Astrocyte (in vitro differentiated cells and primary cell): ENCODE data around the gene GALNT18. TPM values are rescaled to one million over a fixed set of nuclear protein-coding genes. Genes with fewer than 3 reads are reported as not detected.

ENCODE experiments used
- DNase-seq: peaks from one replicate; pipeline ENCODE4 v3.0.0-alpha.2; 2010; ENCODE audit warnings: low read depth
- FAIRE-seq: peaks from 2 replicates; lab custom pipeline; 2011; peaks lifted over from hg19 to GRCh38; lab: Jason Lieb, UNC
- H2AFZ ChIP-seq: 2 replicates; pipeline ENCODE4 v1.6.0; 2012; ENCODE audit warnings: low read depth, low read length, inconsistent platforms
- H3K27ac ChIP-seq: 2 replicates; pipeline ENCODE4 v1.5.1; 2011; ENCODE audit warnings: low read depth, low read length, inconsistent platforms
- H3K27me3 ChIP-seq: 2 replicates; pipeline ENCODE4 v1.6.0; 2011; ENCODE audit warnings: low read length, inconsistent platforms; ENCODE audit not compliant: insufficient read depth
- H3K36me3 ChIP-seq: 2 replicates; pipeline ENCODE4 v1.5.1; 2011; ENCODE audit warnings: low read length, inconsistent platforms; ENCODE audit not compliant: insufficient read depth
- H3K4me1 ChIP-seq: 2 replicates; pipeline ENCODE4 v1.5.1; 2011; ENCODE audit warnings: low read length, inconsistent platforms; ENCODE audit not compliant: insufficient read depth
- H3K4me2 ChIP-seq: 2 replicates; pipeline ENCODE4 v1.6.0; 2012; ENCODE audit warnings: low read length, inconsistent platforms
- H3K4me3 ChIP-seq: 2 replicates; pipeline ENCODE4 v1.5.1; 2011; ENCODE audit warnings: low read depth, mild to moderate bottlenecking, low read length, inconsistent platforms; ENCODE audit not compliant: insufficient read depth
- H3K79me2 ChIP-seq: 2 replicates; pipeline ENCODE4 v1.6.0; 2012; ENCODE audit warnings: mild to moderate bottlenecking, low read length, inconsistent platforms; ENCODE audit not compliant: insufficient read depth
- H3K9ac ChIP-seq: 2 replicates; pipeline ENCODE4 v1.6.0; 2012; ENCODE audit warnings: mild to moderate bottlenecking, low read length, inconsistent platforms
- H3K9me3 ChIP-seq: 2 replicates; pipeline ENCODE4 v1.5.1; 2012; ENCODE audit warnings: low read depth, mild to moderate bottlenecking, low read length, inconsistent platforms; ENCODE audit not compliant: insufficient read depth
- H4K20me1 ChIP-seq: 2 replicates; pipeline ENCODE4 v1.6.0; 2012; ENCODE audit warnings: low read length, inconsistent platforms; ENCODE audit not compliant: insufficient read depth
- H3K27ac Mint-ChIP-seq: one replicate; pipeline ENCODE4 v1.8.0; 2021; ENCODE audit warnings: mild to moderate bottlenecking, mixed read lengths; ENCODE audit not compliant: unreplicated experiment
- H3K27me3 Mint-ChIP-seq: one replicate; pipeline ENCODE4 v1.8.0; 2021; ENCODE audit warnings: low read depth, mixed read lengths; ENCODE audit not compliant: unreplicated experiment
- H3K36me3 Mint-ChIP-seq: one replicate; pipeline ENCODE4 v1.8.0; 2021; ENCODE audit warnings: low read depth, mixed read lengths; ENCODE audit not compliant: unreplicated experiment
- H3K4me1 Mint-ChIP-seq: one replicate; pipeline ENCODE4 v1.8.0; 2021; ENCODE audit warnings: low read depth, mixed read lengths; ENCODE audit not compliant: unreplicated experiment
- H3K4me3 Mint-ChIP-seq: one replicate; pipeline ENCODE4 v1.8.0; 2021; ENCODE audit warnings: mild to moderate bottlenecking, moderate library complexity, mixed read lengths; ENCODE audit not compliant: unreplicated experiment
- H3K9me3 Mint-ChIP-seq: one replicate; pipeline ENCODE4 v1.8.0; 2021; ENCODE audit warnings: mild to moderate bottlenecking, mixed read lengths; ENCODE audit not compliant: unreplicated experiment
- EZH2 ChIP-seq: IDR thresholded peaks from 2 replicates; pipeline ENCODE4 v1.6.1; 2012; ENCODE audit warnings: mild to moderate bottlenecking, low read length, inconsistent platforms; ENCODE audit not compliant: insufficient read depth
- total RNA-seq: library from RNA; stranded (reverse); gene quantifications from 2 replicates; pipeline ENCODE4 v1.2.1, GENCODE V29; 2021
- TF ChIP-seq, protein P1 (sequence below): IDR thresholded peaks from 2 replicates; pipeline ENCODE4 v1.5.1; 2011; ENCODE audit warnings: low read depth, mild to moderate bottlenecking, inconsistent platforms, low read length, moderate library complexity; ENCODE audit not compliant: insufficient read depth

Gene GALNT18
- total RNA-seq, 1 donor from 2014 or later, result 6.5 TPM

- DNase-seq (no peak), FAIRE-seq (no peak)
- H3K4me2 ChIP-seq, result no peak overlapping the region
- no peaks in the 10 kb centered on the region for H4K20me1 ChIP-seq
- H3K79me2 ChIP-seq, result no peaks in the 10 kb centered on the region
- H3K36me3 ChIP-seq, result no peaks in the 10 kb centered on the region
- peaks cover 5% of the 10 kb centered on the region for H3K4me1 ChIP-seq
- H3K27ac Mint-ChIP-seq, result no peak overlapping the region
- no peak overlapping the region for H3K27ac ChIP-seq
- peaks cover 20% of the 10 kb centered on the region for H3K4me1 Mint-ChIP-seq
- H3K27me3 Mint-ChIP-seq, result no peaks in the 10 kb centered on the region
- TF ChIP-seq, protein P1, sequence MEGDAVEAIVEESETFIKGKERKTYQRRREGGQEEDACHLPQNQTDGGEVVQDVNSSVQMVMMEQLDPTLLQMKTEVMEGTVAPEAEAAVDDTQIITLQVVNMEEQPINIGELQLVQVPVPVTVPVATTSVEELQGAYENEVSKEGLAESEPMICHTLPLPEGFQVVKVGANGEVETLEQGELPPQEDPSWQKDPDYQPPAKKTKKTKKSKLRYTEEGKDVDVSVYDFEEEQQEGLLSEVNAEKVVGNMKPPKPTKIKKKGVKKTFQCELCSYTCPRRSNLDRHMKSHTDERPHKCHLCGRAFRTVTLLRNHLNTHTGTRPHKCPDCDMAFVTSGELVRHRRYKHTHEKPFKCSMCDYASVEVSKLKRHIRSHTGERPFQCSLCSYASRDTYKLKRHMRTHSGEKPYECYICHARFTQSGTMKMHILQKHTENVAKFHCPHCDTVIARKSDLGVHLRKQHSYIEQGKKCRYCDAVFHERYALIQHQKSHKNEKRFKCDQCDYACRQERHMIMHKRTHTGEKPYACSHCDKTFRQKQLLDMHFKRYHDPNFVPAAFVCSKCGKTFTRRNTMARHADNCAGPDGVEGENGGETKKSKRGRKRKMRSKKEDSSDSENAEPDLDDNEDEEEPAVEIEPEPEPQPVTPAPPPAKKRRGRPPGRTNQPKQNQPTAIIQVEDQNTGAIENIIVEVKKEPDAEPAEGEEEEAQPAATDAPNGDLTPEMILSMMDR, result no peak
- TF ChIP-seq EZH2, result no peak
- no peaks in the 10 kb centered on the region for H3K9me3 ChIP-seq
- peaks cover 9% of the 10 kb centered on the region for H3K27me3 ChIP-seq
- H3K4me3 Mint-ChIP-seq, result no peak overlapping the region
- no peak overlapping the region for H2AFZ ChIP-seq
- H3K9ac ChIP-seq, result no peak overlapping the region
- peaks cover 4% of the 10 kb centered on the region for H3K36me3 Mint-ChIP-seq
- H3K9me3 Mint-ChIP-seq, result peaks cover 3% of the 10 kb centered on the region
- H3K4me3 ChIP-seq, result no peak overlapping the region
These were observed 16.6 kb downstream of the GALNT18 start for GRCh38 chr11:11605181-11605580.

GRCh38 chr11:11604370-11604990, 17.3 kb downstream of the GALNT18 start:
- Mint-ChIP-seq H3K36me3 (peaks cover 4% of the 10 kb centered on the region), H3K27ac (no peak overlapping the region), H3K9me3 (peaks cover 3% of the 10 kb centered on the region), H3K4me3 (no peak overlapping the region), H3K27me3 (no peaks in the 10 kb centered on the region), H3K4me1 (peaks cover 19% of the 10 kb centered on the region)
- Histone ChIP-seq H3K9me3 (no peaks in the 10 kb centered on the region), H3K4me3 (no peak overlapping the region), H3K4me1 (peaks cover 5% of the 10 kb centered on the region), H3K27me3 (peaks cover 9% of the 10 kb centered on the region), H2AFZ (no peak overlapping the region), H4K20me1 (no peaks in the 10 kb centered on the region), H3K36me3 (no peaks in the 10 kb centered on the region), H3K9ac (no peak overlapping the region), H3K79me2 (no peaks in the 10 kb centered on the region), H3K27ac (no peak overlapping the region), H3K4me2 (no peak overlapping the region)
- DNase-seq (no peak), FAIRE-seq (no peak)
- TF ChIP-seq, protein P1, result no peak
- TF ChIP-seq EZH2, result no peak

- Mint-ChIP-seq H3K27me3 (no peaks in the 10 kb centered on the region), H3K4me3 (no peak overlapping the region), H3K36me3 (peaks cover 4% of the 10 kb centered on the region), H3K4me1 (no peaks in the 10 kb centered on the region), H3K27ac (no peak overlapping the region), H3K9me3 (peaks cover 3% of the 10 kb centered on the region)
- no peaks in the 10 kb centered on the region for H4K20me1 ChIP-seq
- H3K4me3 ChIP-seq, result no peak overlapping the region
- DNase-seq (no peak), FAIRE-seq (no peak)
- TF ChIP-seq, protein P1, result no peak
- no peak for TF ChIP-seq EZH2
- H3K27me3 ChIP-seq, result peaks cover 9% of the 10 kb centered on the region
- H3K4me2 ChIP-seq, result no peak overlapping the region
- no peak overlapping the region for H3K27ac ChIP-seq
- H3K36me3 ChIP-seq, result no peaks in the 10 kb centered on the region
- no peaks in the 10 kb centered on the region for H3K4me1 ChIP-seq
- no peak overlapping the region for H2AFZ ChIP-seq
- H3K9me3 ChIP-seq, result no peaks in the 10 kb centered on the region
- H3K79me2 ChIP-seq, result no peaks in the 10 kb centered on the region
- H3K9ac ChIP-seq, result no peak overlapping the region
These were observed 19.8 kb downstream of the GALNT18 start for GRCh38 chr11:11602011-11602410.
